GM12873 (cell line): Measurements from ENCODE around the gene SLC41A3.

Experiments
- CTCF ChIP-seq: IDR thresholded peaks from 2 replicates; pipeline ENCODE4 v1.5.1; 2012; ENCODE audit warnings: low read depth, mild to moderate bottlenecking, moderate library complexity, low read length, control low read depth; ENCODE audit not compliant: insufficient read depth; ENCODE audit errors: missing control alignments

Gene SLC41A3

GRCh38 chr3:126118591-126118990, 34.7 kb upstream of the SLC41A3 start:
- no peak for TF ChIP-seq CTCF

- no peak for TF ChIP-seq CTCF
Measured at GRCh38 chr3:126117786-126118185, 33.9 kb upstream of the SLC41A3 start.

- TF ChIP-seq CTCF = no peak
Measured at GRCh38 chr3:126117212-126117611, 33.3 kb upstream of the SLC41A3 start.

GRCh38 chr3:126116526-126116925, 32.6 kb upstream of the SLC41A3 start:
- no peak for TF ChIP-seq CTCF

- TF ChIP-seq CTCF = no peak
Measured at GRCh38 chr3:126114443-126115386, 30.8 kb upstream of the SLC41A3 start.

GRCh38 chr3:126113733-126114442, 30.0 kb upstream of the SLC41A3 start:
- TF ChIP-seq CTCF = peak; percentile 57

- no peak for TF ChIP-seq CTCF
Measured at GRCh38 chr3:126113238-126113555, 29.3 kb upstream of the SLC41A3 start.
